PC-3 (cell line): Measurements from ENCODE around the gene CDCA4. TPM values are rescaled to one million over a fixed set of nuclear protein-coding genes. Genes with fewer than 3 reads are reported as not detected.
A peak's percentile ranks its signal among the peaks of the same experiment; 100 is the strongest.

ENCODE experiments used
- ATAC-seq: fragments of 200-7000 bp; cut with Tn5 transposase; 2 replicates; pipeline ENCODE4 v1.9.1; 2020; ENCODE audit warnings: mild to moderate bottlenecking, moderate library complexity
- BruUV-seq: library from RNA; stranded (reverse); fragments of 400-500 nt; replicated peaks from 2 replicates; lab custom pipeline; 2021; lab: Mats Ljungman, UMichigan
- CTCF ChIA-PET: fragments of 300-600 bp; sonication (Branson Sonifier 250); formaldehyde crosslinking; loops from one replicate; lab custom pipeline; 2022; ENCODE audit warnings: antibody characterized with exemption; lab: Charles Lee
- POLR2A ChIA-PET: fragments of 300-600 bp; sonication (Branson Sonifier 250); formaldehyde crosslinking; loops from one replicate; lab custom pipeline; 2022; ENCODE audit warnings: antibody characterized with exemption; ENCODE audit not compliant: unreplicated experiment; lab: Charles Lee
- DNase-seq: peaks from one replicate; pipeline ENCODE4 v3.0.0-alpha.2; 2015
- H2AFZ ChIP-seq: fragments of 300-600 bp; sonication (generic); 2 replicates; pipeline ENCODE4 v1.6.0; 2016; ENCODE audit warnings: antibody characterized with exemption, low read length
- H3F3A ChIP-seq: fragments of 300-600 bp; sonication (generic); one replicate; pipeline ENCODE4 v1.6.0; 2017; ENCODE audit warnings: antibody characterized with exemption, low read length, control low read depth, mild to moderate bottlenecking; ENCODE audit not compliant: unreplicated experiment
- H3K27ac ChIP-seq: fragments of 300-600 bp; sonication (generic); 2 replicates; pipeline ENCODE4 v1.5.1; 2016; ENCODE audit warnings: mild to moderate bottlenecking, low read length
- H3K27me3 ChIP-seq: fragments of 300-600 bp; sonication (generic); 2 replicates; pipeline ENCODE4 v1.6.1; 2016; ENCODE audit warnings: low read length, mixed read lengths
- H3K36me3 ChIP-seq: fragments of 300-600 bp; sonication (generic); 2 replicates; pipeline ENCODE4 v1.6.1; 2016; ENCODE audit warnings: low read depth, mixed run types, low read length, mixed read lengths
- H3K4me1 ChIP-seq: fragments of 300-600 bp; sonication (generic); 2 replicates; pipeline ENCODE4 v1.5.1; 2016; ENCODE audit warnings: low read length; ENCODE audit not compliant: insufficient read depth
- H3K4me2 ChIP-seq: fragments of 300-600 bp; sonication (generic); 2 replicates; pipeline ENCODE4 v1.6.0; 2016; ENCODE audit warnings: low read length
- H3K4me3 ChIP-seq: fragments of 300-600 bp; sonication (generic); 2 replicates; pipeline ENCODE4 v1.5.1; 2016; ENCODE audit warnings: mild to moderate bottlenecking, low read length, mixed read lengths
- H3K79me2 ChIP-seq: fragments of 300-600 bp; sonication (generic); 2 replicates; pipeline ENCODE4 v1.6.1; 2017; ENCODE audit warnings: low read length, mixed read lengths
- H3K9ac ChIP-seq: fragments of 300-600 bp; sonication (generic); 2 replicates; pipeline ENCODE4 v1.6.0; 2016; ENCODE audit warnings: mild to moderate bottlenecking, low read length
- H3K9me2 ChIP-seq: fragments of 300-600 bp; sonication (generic); replicated peaks from 2 replicates; pipeline ENCODE4 v1.6.1; 2016; ENCODE audit warnings: mixed run types, low read length, mixed read lengths
- H3K9me3 ChIP-seq: fragments of 300-600 bp; sonication (generic); 2 replicates; pipeline ENCODE4 v1.6.1; 2016; ENCODE audit warnings: low read length, mixed read lengths
- H4K20me1 ChIP-seq: fragments of 300-600 bp; sonication (generic); 2 replicates; pipeline ENCODE4 v1.6.1; 2016; ENCODE audit warnings: low read length, mixed read lengths
- CTCF ChIP-seq: fragments of 300-600 bp; sonication (generic); conservative IDR thresholded peaks from 2 replicates; pipeline ENCODE4 v1.5.1; 2017; ENCODE audit warnings: antibody characterized with exemption, low read depth, mild to moderate bottlenecking, low read length
- EZH2 ChIP-seq: fragments of 300-600 bp; sonication (generic); IDR thresholded peaks from one replicate; pipeline ENCODE4 v1.6.1; 2017; ENCODE audit warnings: antibody characterized with exemption, mild to moderate bottlenecking, low read length; ENCODE audit not compliant: unreplicated experiment
- EZH2phosphoT487 ChIP-seq: fragments of 300-600 bp; sonication (generic); IDR thresholded peaks from 2 replicates; pipeline ENCODE4 v1.6.1; 2018; ENCODE audit warnings: mild to moderate bottlenecking, antibody characterized with exemption, low read length, borderline replicate concordance
- intact Hi-C: fragments of 100-400 bp; cut with micrococcal nuclease; formaldehyde crosslinking; loops from 2 replicates; pipeline ENCODE4 v1.9.0; 2023
- total RNA-seq: library from RNA; depleted of rRNA; stranded (reverse); fragments of >200 nt; gene quantifications from 2 replicates; pipeline ENCODE4 v1.2.3, GENCODE V29; 2014

The CDCA4 gene
- total RNA-seq, 1 experiment from 2014 or later, result 113 TPM

- peak overlapping the region; percentile 61 for H3K27ac ChIP-seq
- CTCF ChIA-PET, result no interaction called here
- H3K36me3 ChIP-seq, result no peaks in the 10 kb centered on the region
- POLR2A ChIA-PET, result no interaction called here
- BruUV-seq, result no TSS peak
- no peak for TF ChIP-seq EZH2phosphoT487
- peak overlapping the region; percentile 76 for H2AFZ ChIP-seq
- H3K4me2 ChIP-seq, result peak overlapping the region; percentile 87
- no peaks in the 10 kb centered on the region for H3F3A ChIP-seq
- no peaks in the 10 kb centered on the region for H3K27me3 ChIP-seq
- intact Hi-C loops, result no loop called here
- H3K79me2 ChIP-seq, result peaks cover 13% of the 10 kb centered on the region; the same call in 1 of the 2 replicates
- peak; percentile 70 for DNase-seq
- peaks cover 58% of the 10 kb centered on the region for H3K4me1 ChIP-seq
- H3K9me2 ChIP-seq, result no peaks in the 10 kb centered on the region
- H3K9ac ChIP-seq, result peak overlapping the region; percentile 52
- no peaks in the 10 kb centered on the region for H4K20me1 ChIP-seq
- peak overlapping the region; percentile 56 for H3K4me3 ChIP-seq
- peak; percentile 14 for ATAC-seq
- H3K9me3 ChIP-seq, result no peaks in the 10 kb centered on the region
Measured at GRCh38 chr14:104967386-104968152, 53.3 kb downstream of the CDCA4 start.

DNA sequence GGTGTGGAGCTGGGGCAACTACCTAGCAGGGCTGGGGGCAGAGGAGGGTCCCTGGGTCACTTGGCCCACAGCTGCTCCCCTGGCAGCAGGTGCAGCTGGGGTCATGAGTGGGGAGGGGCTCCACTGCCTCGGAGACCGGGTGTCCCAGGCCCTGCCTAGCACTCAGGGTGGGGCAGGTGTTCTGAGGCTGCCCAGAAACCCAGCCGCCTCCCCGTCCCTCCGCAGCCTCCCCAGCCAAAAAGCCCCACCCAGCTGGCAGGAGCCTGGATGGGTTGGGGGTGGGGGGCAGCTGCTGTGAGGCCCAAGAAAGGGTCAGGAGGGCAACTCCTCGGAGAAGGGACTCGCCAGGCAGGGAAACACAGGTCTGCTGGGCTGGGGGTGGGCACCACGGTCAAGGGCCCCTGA is 53.9 kb downstream of the CDCA4 start:
- Histone ChIP-seq H3K27ac (peak overlapping the region; percentile 61; the same call in 1 of the 2 replicates), H3K27me3 (no peaks in the 10 kb centered on the region), H3K4me1 (peaks cover 53% of the 10 kb centered on the region), H3K36me3 (no peaks in the 10 kb centered on the region), H3K9ac (peak overlapping the region; percentile 52), H3K9me2 (no peaks in the 10 kb centered on the region), H3K4me3 (peak overlapping the region; percentile 56), H3K4me2 (peak overlapping the region; percentile 87), H3K9me3 (no peaks in the 10 kb centered on the region), H3F3A (no peaks in the 10 kb centered on the region), H3K79me2 (peaks cover 13% of the 10 kb centered on the region; the same call in 1 of the 2 replicates), H4K20me1 (no peaks in the 10 kb centered on the region), H2AFZ (peak overlapping the region; percentile 76; the same call in 1 of the 2 replicates)
- ATAC-seq, result no peak
- TF ChIP-seq EZH2, result no peak
- intact Hi-C loops, result no loop called here
- POLR2A ChIA-PET, result no interaction called here
- BruUV-seq, result no TSS peak
- CTCF ChIA-PET, result no interaction called here
- no peak for DNase-seq

GRCh38 chr14:104966261-104966865 is 54.5 kb downstream of the CDCA4 start:
- H3K9ac ChIP-seq, result no peak overlapping the region
- CTCF ChIA-PET, result no interaction called here

More at GRCh38 chr14:104966261-104966865, 54.5 kb downstream of the CDCA4 start:
- intact Hi-C loops, result no loop called here
- Histone ChIP-seq H3K36me3 (no peaks in the 10 kb centered on the region), H2AFZ (no peak overlapping the region), H3K4me2 (no peak overlapping the region), H3K27ac (no peak overlapping the region), H3F3A (no peaks in the 10 kb centered on the region), H3K4me1 (peaks cover 47% of the 10 kb centered on the region), H3K9me2 (no peaks in the 10 kb centered on the region), H4K20me1 (no peaks in the 10 kb centered on the region), H3K27me3 (no peaks in the 10 kb centered on the region), H3K4me3 (no peak overlapping the region), H3K79me2 (peaks cover 10% of the 10 kb centered on the region; the same call in 1 of the 2 replicates), H3K9me3 (no peaks in the 10 kb centered on the region)
- DNase-seq (no peak), ATAC-seq (no peak)
- POLR2A ChIA-PET, result no interaction called here
- BruUV-seq, result no TSS peak
- TF ChIP-seq CTCF (no peak), EZH2 (no peak), EZH2phosphoT487 (no peak)
